Stimulated activated CD8-positive, alpha-beta memory T cell treated with anti-CD3 and anti-CD28 coated beads, Interleukin-12 subunit alpha, Interleukin-12 subunit beta, amount 100 ng/mL, for 24 hours (primary cell): ENCODE data around the gene TMEM182.

Experiments
- DNase-seq: peaks from one replicate; pipeline ENCODE4 v3.0.0-alpha.2; 2020; ENCODE audit errors: extremely low read depth

Gene TMEM182

DNA sequence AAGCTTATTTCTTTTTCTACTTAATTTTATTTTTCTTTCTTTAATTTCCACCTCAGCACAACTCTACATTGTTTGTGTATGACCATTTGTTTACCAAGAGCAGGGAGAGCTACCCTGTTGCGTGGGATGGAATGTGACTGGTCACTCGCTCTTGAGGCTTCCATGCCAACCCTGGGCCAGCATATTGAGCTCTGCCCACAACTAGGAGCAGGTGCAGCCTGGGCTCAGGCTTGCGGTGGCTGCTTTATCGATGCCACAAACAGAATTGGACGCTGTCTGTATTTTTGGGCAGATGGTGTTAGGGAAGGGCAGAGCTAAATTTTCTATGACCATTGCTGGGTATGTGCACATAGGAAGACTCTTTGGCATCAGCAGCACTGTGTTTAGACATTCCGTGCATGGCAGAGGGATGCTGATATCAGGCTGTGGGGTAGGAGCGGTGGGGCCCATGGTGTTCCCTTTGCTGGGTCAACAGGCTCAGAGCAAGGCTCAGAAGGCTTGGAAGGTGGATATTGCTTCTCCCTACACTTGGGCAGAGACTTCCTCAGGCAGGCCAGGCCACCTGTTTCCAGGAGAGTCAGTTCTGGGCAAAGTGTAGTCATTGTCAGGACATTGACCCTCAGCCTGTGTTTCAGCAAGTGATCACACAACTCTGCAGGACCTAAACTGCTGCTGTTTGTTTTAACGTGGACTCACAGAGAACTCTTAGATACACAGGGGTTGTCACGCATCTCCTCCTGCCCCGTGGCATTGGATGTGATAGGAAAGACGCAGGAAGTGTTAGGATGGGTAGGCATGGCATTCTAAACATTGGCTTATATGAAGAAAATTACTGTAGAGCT lies 40.2 kb downstream of the TMEM182 start:
- no peak for DNase-seq

DNA sequence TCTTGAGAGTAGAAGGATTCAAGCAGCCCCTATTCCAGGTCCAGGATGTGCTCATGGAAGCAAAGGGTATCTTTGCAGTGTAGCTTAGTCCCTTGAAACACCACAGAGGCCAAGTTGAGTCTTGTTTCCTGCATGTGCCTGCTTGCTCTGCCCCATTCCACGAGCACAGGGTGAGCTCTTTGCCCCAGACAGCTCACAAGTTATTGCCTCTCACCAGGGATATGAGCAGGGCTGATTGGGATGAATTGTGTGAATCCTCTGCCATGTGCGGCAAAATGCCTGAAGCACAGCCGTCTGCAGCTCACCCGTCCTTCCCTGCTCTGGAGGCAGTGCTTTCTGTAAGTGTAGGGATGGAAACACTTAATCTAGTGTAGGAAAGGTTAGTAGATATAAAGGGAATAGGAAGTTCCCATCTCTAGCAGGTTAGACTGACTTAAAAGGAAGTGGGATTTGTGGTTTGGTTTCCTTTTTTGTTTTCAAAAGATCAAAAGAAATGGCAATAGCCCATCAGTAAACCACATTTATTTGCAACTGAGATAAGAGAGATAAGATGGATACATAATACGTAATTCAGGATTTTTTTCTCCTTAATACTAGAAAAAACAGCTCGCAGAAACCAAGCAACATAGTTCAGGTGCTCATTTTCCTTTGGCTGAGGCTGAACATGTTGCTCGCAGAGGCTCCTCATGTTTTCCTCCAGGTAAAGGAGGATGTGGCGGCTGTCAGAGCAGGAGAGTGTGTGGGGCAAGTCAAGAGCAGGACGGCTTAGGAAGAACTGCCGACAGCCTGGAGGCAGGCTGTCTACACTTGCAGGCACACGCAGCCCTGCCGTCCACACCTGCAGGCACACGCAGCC lies 41.4 kb downstream of the TMEM182 start:
- DNase-seq, result no peak

DNA sequence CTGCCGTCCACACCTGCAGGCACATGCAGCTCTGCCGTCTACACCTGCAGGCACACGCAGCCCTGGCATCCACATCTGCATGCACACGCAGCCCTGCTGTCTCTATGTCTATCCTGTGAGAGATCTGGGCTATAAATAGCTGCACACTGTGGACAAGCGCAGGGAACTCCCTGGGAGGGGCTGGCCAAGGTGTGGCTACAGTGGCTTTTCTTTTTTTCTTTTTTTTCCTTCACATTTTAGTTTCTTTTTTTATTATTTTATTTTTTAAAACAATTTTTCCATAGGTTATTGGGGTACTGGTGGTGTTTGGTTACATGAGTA lies 42.0 kb downstream of the TMEM182 start:
- DNase-seq, result no peak

DNA sequence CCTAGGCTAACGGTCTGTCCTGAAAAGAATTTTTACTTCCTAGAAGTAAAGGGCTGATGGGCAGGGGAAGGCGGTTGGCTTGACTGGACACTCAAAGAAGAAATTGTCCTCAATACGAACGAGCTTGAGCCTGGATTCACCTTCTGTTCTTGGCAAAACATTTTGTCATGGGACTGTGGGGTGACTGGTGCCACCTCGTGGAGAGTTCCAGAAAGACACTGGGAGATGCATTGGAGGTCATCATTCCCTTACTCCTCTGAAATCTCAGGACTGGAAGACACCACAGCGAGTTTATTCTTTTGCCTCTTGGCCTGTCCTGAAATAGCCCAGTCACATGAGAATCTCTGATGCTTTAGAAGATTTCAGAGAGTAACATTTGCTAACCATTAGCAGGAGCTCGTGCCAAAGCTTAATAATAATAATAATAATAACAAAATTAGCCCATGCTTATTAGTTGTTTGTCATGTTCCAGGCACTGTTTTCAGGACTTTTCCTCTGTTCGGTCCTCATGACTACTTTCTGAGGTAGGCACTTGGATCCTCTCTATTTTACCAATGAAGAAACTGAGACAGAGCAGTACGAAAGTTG lies 44.5 kb downstream of the TMEM182 start:
- no peak for DNase-seq

DNA sequence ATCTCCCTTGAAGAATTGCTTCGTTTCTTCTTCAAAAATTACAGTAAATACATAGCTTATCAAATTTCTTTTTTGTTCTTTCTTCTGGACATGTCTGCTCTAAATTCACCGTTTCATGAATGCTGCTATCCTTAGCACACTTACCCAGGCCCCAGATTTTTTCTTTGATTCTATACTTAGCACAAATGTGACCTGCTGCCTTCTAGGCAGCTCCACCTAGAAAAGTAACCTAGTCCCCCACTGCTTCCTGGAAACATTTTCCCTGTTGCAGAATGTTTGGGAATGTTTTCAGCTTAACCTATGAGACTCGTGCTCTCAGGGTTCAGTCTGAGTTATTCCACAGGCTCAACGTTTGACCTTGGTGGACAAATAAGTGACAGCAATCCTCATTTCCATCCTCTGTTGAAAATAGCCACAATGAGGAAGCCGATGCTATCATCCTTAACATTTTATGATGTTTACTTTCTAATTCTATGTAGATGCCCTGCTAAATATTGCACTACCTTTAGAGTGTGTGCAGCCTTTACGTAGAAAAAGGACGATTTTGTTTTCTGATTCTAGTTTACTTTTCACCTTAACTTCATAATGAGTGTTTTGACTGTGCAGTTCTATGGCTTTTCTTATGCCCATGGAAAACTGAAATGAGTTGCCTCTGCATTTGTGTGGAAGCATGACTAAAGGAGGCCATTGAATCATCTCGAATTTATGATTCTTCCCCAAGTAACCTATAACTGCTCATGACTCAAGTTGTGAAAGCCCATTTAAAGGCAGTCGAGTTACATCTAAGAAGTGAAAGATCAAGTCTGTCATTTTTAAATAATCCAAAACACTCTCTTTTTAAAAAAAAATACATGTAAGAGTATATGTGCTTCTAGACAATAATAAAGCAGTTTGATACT lies 47.7 kb downstream of the TMEM182 start:
- no peak for DNase-seq

DNA sequence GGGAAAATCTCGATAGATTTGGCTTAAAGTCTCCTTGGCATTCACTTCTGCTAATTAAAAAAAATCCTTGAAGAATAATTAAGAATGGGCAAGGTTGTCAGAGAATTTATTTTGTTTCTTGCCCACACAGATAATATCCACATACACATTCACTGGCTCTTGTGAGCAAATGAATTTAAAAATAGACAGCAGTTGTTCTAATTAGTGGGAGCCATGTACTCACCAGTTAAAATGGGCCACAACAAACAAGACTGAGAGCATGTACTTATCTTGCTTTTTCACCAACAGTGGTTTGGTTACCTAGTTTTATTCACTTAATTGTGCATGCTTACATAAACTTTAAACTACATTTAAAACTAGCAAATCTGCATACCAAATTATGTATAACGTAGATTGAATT lies 53.5 kb downstream of the TMEM182 start:
- DNase-seq, result no peak

DNA sequence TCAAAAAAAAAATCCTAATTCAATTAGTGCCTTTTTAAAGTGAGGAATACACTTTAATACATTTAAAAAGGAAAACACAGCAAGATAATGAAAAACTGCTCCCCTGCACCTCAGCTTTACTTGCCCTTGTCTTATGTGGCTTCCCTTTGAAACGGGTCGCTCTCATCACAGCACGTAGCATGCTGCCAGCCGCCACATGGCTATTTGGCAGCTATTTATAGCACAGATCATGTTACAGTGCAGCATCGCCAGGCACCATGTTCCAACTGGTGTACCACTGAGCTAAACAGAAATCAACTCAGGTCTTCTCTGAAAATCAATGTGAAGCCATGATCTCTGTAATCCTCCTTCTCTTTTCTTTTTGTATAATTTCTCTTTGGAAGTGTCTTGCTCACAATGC lies 65.1 kb downstream of the TMEM182 start:
- no peak for DNase-seq

DNA sequence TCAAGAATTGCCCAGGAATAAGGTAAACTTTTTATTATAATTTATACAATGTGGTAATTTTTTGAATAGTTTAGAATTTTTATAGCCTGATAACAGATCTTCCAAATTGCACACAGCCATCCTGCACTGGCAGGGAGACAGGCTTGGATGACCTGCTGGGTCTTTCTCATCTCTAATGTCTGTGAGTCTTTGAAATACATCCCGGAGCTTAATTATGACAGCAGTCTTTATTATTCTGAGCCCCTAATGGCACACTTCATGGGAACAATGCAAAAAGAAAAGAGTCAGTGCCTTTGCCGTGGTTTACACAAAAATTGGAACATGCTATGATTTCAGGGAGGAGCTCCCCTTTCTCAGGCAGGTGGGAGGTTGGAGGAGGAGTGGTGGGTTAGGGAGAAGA lies 71.0 kb downstream of the TMEM182 start:
- DNase-seq, result no peak

DNA sequence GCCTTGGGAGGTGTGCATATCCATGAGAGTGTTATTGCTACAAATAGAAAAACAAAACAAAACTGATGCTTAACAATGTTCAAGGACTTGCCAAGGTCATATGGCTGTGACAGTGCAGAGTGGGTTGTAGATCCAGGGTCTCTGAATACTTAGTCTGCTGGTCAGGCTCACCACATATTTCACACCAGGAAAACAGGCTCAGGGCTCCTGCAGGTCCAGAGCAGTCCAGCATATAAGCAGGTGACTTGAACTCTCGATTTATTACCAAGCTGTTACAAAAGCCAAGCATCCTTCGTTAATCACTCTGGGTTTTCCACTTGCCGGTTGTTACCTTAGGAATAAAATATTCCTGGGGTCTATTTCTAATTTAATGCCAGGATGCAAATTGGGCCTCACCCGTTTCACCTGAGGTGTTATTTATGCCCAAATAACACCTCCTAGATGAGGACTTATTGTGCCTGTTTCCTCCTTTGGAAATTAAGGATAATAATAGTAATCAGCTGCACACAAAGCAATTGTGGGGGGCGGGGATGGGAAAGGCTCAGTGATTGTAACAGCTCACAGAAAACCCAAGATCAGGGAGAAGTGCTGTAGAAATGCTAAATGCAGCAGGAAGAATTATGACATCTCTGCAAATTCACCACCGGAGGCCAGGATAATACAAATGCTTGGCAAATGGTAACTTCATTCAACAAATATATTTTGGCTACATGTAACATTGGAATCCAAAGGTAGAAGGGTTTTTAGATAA lies 72.9 kb downstream of the TMEM182 start:
- no peak for DNase-seq

DNA sequence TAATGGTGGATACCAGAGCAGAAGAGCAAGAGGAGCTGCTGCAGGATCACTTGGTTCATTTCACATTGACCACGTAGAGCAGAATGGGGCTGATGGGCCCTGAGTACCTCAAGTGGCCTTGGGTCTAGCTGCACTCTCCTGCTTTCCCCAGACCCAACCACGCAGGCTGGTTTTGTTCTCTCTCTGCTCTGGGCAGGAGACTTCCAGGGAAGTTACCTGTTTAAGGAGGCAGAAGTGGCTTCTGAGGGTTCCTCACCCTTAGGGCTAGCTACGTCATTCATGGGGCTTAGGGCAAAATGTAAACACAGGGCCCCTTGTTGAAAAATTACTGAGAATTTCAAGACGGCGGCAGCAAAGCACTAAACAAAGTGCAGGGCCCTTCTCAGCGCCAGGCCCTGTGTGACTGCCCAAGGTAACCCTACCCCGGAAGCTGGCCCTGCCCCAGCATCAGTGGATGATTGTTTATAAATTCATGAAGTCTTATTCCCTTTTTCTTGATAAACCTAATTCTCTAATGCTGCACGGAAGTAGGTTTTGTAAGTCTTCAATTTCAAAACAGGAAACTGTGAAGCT lies 75.9 kb downstream of the TMEM182 start:
- no peak for DNase-seq

DNA sequence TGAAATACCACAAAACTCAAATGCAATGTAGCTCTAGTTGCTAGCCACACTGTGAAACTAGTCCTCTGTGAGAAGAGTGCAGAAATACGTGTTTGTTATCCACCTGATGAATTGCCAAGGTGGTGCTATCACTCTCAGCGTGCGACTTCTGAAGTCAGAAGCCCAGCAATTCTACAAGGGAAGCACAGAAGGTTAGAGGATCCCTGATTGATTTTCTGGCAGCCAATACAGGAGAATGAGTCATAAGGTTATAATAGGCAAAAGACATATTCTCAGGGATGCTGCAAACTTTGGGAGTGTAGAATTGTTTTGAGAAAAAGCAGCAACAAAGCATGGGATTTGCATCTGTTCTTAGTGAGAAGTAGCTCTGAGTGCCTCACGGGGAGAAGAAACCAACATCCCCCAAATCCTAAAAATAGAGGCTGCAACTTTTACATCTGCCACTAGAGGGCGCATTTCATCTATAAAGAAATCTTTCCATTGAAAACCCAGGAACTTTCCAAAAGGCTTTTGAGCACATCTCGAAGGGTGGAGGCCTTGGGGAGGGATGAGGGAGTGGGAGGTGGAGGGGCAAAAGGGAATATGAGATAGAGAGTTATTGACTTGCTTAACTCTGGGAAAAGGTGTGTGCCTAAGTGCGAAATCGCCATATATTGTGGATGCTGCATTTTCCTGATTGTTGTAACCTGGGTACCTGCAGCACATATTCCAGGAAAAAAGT lies 78.0 kb downstream of the TMEM182 start:
- DNase-seq, result no peak

DNA sequence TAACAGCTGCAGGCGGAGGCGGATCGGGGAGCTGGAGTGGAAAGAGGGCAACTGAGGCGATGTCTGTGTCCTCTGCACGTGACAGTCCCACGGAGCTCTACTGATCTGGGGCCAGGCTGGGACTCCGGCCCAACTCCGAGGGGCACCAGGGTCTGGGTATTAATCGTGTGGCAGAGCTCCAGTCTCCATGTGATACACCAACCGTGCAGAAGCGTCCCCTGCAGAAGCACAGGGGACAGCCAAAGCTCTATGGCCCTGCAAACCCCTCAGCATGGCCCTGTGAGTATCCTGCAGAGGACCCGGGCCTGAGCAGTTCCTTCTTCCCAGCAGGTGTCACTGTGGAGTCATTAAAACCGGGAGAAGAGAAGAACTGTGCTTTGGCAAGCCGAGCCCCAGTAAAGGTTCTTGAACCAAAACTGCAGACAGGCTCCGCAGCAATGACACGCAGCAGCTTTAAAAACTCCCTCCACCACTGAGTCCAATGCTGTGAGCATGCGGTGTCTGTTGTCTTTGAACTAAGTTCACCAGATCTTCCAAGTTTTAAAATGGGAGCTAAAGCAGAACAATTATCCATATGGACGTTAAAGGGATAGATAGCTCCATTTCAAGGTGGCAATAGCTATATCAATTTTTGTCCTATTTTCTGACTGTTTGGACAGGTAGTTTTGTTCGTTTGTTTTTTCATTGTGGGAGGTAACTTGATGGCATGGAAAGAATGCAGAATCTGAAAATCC lies 79.4 kb downstream of the TMEM182 start:
- no peak for DNase-seq

DNA sequence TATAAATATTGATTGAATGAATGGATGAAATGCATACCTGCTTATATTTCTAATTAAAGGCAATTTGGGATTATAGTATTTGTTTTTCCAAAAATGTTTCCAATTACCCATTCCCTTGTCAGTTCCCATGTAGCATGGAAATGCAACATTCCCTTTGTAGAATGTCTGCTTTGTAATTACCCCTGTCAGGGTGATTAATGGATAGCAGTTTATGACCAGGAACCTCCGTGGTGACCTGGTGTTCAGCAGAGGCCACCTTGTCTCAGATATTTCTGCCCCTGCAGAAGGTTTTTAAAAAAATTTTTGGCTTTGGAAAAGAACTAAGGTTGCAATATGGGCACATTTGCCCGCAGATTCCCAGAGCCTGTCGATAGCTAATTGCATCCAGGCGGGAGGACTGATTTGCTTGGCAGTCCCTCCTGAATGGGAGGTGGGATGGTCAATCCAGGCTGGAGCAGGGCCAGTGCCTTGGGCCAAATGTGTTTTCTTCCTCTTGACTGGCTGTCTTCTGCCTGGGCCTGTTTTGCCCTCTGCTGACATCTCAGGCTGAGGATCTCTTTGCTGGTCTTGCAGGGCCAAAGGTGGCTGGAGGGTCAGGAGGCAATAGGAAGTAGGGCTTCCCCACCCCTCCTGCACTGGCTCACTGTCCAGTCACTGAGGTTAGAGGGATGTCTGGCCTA lies 82.1 kb downstream of the TMEM182 start:
- DNase-seq, result no peak

DNA sequence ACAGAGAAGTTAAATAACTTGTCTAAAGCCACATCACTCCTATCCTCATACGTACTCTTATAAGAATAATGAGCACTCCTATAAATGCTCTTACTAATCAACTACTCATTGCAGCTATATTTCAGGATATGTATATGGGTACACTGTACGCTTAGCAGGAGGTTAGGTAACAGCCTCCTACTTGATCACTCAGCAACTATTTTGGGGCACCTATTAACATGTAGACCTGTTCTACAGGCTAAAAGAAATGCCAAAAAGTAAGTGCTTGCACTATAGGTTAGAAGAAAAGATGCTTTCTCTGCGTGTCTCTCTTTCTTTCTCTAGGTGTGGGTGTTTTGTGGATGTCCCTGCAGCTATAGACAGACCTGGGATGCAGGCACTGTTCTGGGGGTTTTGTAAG lies 83.1 kb downstream of the TMEM182 start:
- DNase-seq, result no peak

DNA sequence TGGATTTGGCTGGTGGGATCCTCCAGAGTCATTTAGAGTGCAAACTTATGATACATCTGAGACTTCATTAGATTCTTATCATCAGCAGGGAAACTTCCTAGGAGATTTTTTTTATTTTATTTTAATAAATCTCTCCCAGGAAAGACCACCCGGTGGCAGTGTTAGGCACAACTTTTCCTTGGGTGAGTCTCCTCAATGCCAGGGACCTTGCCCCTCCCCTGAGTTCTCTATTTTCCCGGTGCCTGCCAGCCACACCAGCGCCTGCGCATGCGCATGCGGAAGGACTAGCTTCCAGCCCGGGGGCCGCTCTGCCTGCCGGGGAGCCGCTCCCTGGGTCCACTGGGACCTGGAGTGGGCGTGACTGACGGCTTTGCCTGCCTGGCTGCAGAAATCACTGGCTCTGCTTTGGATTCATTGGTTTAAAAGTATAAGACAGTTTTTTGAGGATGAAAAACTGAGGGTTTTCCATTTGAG lies 86.6 kb downstream of the TMEM182 start:
- DNase-seq, result no peak

DNA sequence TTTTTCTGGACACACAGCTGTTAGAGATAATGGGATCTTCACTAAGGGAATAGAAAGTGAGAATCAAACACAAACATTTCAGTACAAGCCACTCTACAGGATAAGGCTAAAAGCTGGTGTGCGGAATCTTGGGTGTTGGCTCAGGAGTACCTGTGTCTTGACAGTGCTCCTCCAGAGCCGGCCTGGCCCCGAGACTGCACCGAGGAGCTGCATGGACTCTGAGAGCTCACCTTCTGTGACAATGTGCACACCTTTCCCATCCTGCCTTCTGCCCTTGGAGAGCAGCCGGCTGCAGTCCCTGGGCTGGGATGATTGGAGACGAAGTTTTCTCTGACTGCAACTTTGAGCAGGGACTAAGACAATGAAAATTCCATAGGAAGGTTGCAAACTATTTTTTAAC lies 89.1 kb downstream of the TMEM182 start:
- no peak for DNase-seq

DNA sequence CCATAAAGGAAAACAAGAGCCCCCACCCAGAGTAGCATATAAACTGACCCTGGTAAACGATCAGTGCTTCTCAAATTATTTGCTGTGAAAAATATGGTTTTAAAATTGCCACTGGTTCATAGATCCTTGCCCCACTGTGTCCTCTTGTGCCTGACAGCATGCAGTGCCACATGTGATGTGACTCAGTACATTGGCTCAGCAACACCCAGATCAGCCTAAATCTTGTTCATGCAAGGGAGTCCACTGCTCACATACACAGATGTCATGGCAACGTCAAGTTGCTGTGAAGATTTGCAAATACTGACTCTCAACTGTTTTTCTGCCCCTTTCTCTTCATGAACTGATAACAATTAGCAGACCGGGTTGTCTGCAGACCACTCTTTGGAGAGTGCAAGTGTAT lies 91.0 kb downstream of the TMEM182 start:
- no peak for DNase-seq
